Fibroblast of skin of left quadriceps (primary cell): ENCODE results near the gene P2RX4.
"Not testable (repeated sequence)": the region's sequence is repeated elsewhere in the genome, so short reads cannot be mapped to it uniquely, and the experiment has no call there.

Source experiments
- DNase-seq, 2 experiments: peaks; one replicate each; pipeline ENCODE4 v3.0.0-alpha.2; 2013; ENCODE audit warnings: low read depth in 2 of 2

The P2RX4 gene

GRCh38 chr12:121219353-121219986, 9.5 kb downstream of the P2RX4 start:
- no peak for DNase-seq

GRCh38 chr12:121222847-121223246, 12.9 kb downstream of the P2RX4 start:
- DNase-seq = no peak

- no peak for DNase-seq
Observed at GRCh38 chr12:121223292-121224285, 13.7 kb downstream of the P2RX4 start.

GRCh38 chr12:121224591-121224990, 14.7 kb downstream of the P2RX4 start:
- no peak for DNase-seq

- DNase-seq = no peak
Observed at GRCh38 chr12:121226399-121226798, 16.5 kb downstream of the P2RX4 start.

GRCh38 chr12:121226871-121227270, 16.9 kb downstream of the P2RX4 start:
- not testable (repeated sequence) for DNase-seq

GRCh38 chr12:121227294-121227693, 17.4 kb downstream of the P2RX4 start:
- no peak for DNase-seq

GRCh38 chr12:121228919-121229665, 19.2 kb downstream of the P2RX4 start:
- no peak for DNase-seq

- DNase-seq = peak; percentile 32 to 35
Observed at GRCh38 chr12:121229826-121230537, 20.1 kb downstream of the P2RX4 start.

GRCh38 chr12:121230538-121230907, 20.6 kb downstream of the P2RX4 start:
- DNase-seq = no peak

- no peak for DNase-seq
Observed at GRCh38 chr12:121232163-121232562, 22.2 kb downstream of the P2RX4 start.

- DNase-seq = no peak
Observed at GRCh38 chr12:121232977-121233627, 23.2 kb downstream of the P2RX4 start.

GRCh38 chr12:121233628-121234020, 23.7 kb downstream of the P2RX4 start:
- DNase-seq = no peak

- no peak for DNase-seq
Observed at GRCh38 chr12:121236776-121237175, 26.8 kb downstream of the P2RX4 start.

- DNase-seq = no peak
Observed at GRCh38 chr12:121237415-121237814, 27.5 kb downstream of the P2RX4 start.

GRCh38 chr12:121238086-121238485, 28.2 kb downstream of the P2RX4 start:
- no peak for DNase-seq

GRCh38 chr12:121238604-121239350, 28.8 kb downstream of the P2RX4 start:
- no peak for DNase-seq

- no peak for DNase-seq
Observed at GRCh38 chr12:121239351-121240061, 29.6 kb downstream of the P2RX4 start.

- DNase-seq = no peak
Observed at GRCh38 chr12:121240062-121240420, 30.1 kb downstream of the P2RX4 start.
